A204.1 (cell line): ENCODE data around the gene GRPEL2.
"Not testable (repeated sequence)": the region's sequence is repeated elsewhere in the genome, so short reads cannot be mapped to it uniquely, and the experiment has no call there.

ENCODE experiments used
- FAIRE-seq: peaks from 2 replicates; lab custom pipeline; 2012; peaks lifted over from hg19 to GRCh38; lab: Jason Lieb, UNC

Gene GRPEL2

GRCh38 chr5:149398747-149399266 lies 53.5 kb downstream of the GRPEL2 start:
- FAIRE-seq, result not testable (repeated sequence)

- FAIRE-seq, result no peak
Observed at GRCh38 chr5:149399775-149400174, 54.5 kb downstream of the GRPEL2 start.

GRCh38 chr5:149400304-149400703 lies 55.0 kb downstream of the GRPEL2 start:
- FAIRE-seq, result no peak

GRCh38 chr5:149401051-149401450 lies 55.8 kb downstream of the GRPEL2 start:
- no peak for FAIRE-seq

GRCh38 chr5:149402291-149402690 lies 57.0 kb downstream of the GRPEL2 start:
- FAIRE-seq, result no peak
